DMS153 treated with DMSO at 0.1 percent for 48 hours (cell line): ENCODE measurements around the gene DPH2.

ENCODE experiments used
- DNase-seq: peaks from one replicate; lab custom pipeline; 2025; ENCODE audit not compliant: unreplicated experiment; lab: John Stamatoyannopoulos, UW

Gene DPH2

DNA sequence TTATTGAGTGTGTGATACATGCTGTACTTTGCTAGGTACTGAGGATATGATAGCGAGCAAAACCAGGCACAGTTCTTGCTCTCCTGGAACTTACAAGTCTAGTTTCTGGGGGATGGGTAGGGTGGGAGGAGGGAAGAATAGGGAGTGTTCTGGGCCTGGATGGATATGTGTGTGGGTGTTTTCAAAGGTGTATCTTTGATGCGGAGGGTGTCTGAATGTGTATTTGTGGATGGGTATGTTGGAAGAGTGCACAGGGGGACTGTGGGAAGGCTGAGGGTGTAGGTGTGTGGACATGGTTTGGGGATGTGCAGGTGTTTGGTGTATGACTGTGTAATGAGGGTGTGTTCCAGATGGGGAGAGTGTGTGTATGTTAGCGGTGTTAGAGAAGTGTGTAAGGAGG is 4.5 kb upstream of the DPH2 start:
- DNase-seq = no peak

- DNase-seq = no peak
Measured at GRCh38 chr1:43968348-43968948, 1.4 kb upstream of the DPH2 start.

DNA sequence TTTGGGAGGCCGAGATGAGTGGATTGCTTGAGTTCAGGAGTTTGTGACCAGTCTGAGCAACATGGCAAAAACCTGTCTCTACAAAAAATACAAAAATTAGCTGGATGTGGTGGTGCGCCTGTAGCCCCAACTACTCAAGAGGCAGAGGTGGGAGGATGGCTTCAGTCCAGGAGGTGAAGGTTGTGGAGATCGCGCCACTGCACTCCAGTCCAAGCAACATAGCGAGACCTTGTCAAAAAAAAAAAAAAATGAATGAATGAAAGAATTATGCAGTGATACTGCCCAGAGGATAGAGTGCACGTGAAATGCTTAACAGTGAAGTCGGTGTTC is 429 bp upstream of the DPH2 start:
- no peak for DNase-seq

- no peak for DNase-seq
Measured at GRCh38 chr1:43970502-43970901, 692 bp downstream of the DPH2 start.

- DNase-seq = no peak
Measured at GRCh38 chr1:43970911-43971310, 1.1 kb downstream of the DPH2 start.

GRCh38 chr1:43971336-43971980 is 1.6 kb downstream of the DPH2 start:
- DNase-seq = no peak

DNA sequence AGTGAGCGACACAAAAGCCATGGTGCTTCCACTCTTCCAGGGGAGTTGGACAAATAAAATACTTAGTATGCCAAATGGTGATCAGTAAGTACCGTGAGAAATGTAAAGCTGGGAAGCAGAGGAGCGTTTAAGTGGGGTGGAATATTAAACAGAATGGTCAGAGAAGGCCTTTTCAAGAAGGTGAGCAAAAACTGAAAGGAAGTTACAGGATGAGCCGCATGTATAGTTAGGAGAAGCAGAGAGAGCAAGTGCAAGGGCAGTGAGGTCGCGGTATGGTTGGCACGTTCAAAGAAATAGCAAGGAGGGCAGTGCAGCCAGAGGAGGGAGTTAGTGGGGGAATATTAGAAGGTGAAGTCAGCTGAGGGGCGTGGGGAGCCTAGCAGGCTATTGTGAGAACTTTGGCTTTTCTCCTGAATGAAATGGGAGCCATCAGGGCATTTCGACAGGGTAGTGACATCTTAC is 4.2 kb downstream of the DPH2 start:
- DNase-seq = no peak

DNA sequence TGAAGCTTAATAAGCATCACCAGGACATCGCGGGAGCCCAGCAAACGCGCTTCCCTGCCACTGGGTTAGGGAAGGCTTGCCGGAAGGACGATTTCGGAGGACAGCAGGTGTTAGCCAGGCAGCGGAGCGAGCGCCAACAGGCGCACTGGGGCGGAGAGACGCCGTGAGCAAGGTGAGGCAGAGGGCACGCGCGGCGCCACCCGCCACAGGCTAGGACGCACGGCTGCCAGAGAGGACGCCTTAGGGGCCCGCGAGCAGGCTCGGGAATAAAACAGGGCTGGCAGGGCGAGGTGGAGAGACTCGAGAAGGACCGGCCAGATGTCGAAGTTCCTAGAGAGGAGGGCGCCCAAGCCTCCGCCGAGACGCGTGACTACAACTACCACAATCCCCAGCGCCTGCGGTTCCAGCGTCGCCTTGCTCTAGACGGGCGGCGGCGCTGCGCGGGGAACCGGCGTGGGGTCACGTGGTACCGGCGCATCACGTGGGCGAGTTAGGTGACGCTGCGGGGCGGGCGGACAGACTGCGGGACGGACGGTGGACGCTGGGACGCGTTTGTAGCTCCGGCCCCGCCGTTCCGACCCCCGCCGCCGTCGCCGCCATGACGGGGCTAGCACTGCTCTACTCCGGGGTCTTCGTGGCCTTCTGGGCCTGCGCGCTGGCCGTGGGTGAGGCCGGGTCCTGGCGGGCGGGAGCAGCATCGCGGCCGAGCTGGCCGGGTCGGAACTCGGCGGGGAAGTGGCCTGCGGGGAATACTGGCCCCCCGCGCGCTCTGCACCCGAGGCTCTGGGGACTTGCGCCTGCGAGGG is 4.8 kb downstream of the DPH2 start, which contains the start of gene ATP6V0B:
TSS of gene ATP6V0B (plus strand) at position 518 of the 806 bp plus-strand sequence. CDS start at position 599, 81 bp downstream.
- peak; percentile 94 for DNase-seq

DNA sequence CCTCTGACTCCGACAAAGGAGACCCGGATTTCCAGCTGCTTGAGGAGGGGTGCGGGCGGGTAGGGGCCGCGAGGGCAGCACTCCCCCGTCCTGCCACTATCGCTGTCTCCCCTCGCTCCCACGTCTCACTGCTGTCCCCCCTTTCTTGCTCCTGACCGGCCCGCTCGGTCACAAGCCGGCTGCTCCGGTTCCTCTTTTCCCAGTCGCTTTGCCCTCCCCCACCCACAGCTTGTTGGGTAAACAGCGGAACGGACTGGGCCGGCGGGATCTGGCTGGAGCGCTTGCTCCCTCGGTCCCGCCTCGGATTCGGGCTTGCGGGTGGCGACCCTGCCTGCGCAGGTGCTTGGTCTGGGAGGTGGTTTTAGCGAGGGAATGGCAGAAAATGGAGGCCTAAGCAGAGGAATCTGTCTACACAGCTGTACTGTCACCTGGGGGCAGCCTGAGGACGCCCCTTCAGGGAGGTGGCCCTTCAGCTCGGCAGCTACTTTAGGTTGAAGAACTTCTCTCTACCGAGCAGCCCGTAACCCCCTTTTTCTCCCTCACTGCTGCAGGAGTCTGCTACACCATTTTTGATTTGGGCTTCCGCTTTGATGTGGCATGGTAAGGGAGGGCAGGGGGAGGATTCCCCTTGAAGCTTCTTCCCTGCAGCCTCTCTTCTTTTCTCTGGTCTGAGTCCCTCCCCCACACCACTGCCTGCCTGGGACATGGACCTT is 5.6 kb downstream of the DPH2 start:
- DNase-seq = no peak

DNA sequence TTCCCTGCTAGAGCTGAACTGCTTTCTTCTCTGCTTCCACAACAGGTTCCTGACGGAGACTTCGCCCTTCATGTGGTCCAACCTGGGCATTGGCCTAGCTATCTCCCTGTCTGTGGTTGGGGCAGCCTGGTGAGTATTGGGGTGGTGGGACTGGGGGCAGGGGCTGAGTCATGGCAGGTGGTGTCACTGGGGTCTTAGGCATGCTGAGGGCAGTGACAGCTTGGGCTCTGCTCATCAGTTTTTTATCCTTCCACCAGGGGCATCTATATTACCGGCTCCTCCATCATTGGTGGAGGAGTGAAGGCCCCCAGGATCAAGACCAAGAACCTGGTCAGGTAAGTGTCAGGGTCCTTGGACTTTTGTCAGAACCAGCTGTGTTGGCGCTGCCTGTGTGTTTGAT is 6.2 kb downstream of the DPH2 start:
- no peak for DNase-seq

- DNase-seq = no peak
Measured at GRCh38 chr1:43976890-43977289, 7.1 kb downstream of the DPH2 start.

- DNase-seq = no peak
Measured at GRCh38 chr1:43977376-43978263, 7.8 kb downstream of the DPH2 start.

GRCh38 chr1:43978264-43978550 is 8.4 kb downstream of the DPH2 start:
- no peak for DNase-seq

GRCh38 chr1:43978551-43979260 is 8.9 kb downstream of the DPH2 start, which contains the start of gene B4GALT2:
TSS of gene B4GALT2 (plus strand) at chr1:43979210. CDS start at chr1:43981161, 1,951 bp downstream.
- peak; percentile 19 for DNase-seq

- DNase-seq = no peak
Measured at GRCh38 chr1:43979261-43979527, 9.4 kb downstream of the DPH2 start.

DNA sequence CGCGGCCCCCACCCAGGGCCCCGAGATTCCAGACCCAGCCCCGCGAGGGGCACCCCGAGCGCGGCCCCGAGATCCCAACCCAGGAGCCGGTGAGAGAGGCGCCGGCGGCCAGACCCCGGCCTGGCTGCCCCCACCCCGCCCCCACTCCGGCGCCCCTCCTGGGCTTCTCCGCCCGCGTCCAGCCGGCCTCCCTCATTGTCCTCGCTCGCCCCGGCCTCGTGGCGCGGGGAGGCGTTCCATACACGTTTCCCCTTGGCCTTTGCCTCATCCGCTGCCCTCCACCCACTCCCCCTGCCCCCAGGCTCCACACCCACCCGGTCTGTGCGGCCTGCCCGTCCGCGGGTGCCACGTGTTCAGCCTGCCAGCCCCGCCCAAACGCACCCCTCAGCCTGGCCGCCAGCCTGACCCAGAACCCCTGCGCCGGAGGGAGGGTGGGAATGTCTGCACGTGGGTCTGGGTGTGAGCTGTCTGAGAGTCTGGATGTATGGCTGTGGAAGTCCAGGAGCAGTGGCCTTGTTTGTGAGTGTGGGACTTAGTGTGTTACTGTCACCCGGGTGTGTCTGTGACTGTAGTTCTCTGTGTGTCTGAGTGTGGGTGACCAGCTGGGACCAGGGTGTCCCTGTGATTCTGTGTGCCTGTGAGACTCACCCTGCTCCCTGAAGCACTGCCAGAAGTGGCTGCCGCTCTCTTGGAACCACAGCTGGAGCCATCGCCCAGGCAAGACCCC is 9.9 kb downstream of the DPH2 start:
- no peak for DNase-seq

DNA sequence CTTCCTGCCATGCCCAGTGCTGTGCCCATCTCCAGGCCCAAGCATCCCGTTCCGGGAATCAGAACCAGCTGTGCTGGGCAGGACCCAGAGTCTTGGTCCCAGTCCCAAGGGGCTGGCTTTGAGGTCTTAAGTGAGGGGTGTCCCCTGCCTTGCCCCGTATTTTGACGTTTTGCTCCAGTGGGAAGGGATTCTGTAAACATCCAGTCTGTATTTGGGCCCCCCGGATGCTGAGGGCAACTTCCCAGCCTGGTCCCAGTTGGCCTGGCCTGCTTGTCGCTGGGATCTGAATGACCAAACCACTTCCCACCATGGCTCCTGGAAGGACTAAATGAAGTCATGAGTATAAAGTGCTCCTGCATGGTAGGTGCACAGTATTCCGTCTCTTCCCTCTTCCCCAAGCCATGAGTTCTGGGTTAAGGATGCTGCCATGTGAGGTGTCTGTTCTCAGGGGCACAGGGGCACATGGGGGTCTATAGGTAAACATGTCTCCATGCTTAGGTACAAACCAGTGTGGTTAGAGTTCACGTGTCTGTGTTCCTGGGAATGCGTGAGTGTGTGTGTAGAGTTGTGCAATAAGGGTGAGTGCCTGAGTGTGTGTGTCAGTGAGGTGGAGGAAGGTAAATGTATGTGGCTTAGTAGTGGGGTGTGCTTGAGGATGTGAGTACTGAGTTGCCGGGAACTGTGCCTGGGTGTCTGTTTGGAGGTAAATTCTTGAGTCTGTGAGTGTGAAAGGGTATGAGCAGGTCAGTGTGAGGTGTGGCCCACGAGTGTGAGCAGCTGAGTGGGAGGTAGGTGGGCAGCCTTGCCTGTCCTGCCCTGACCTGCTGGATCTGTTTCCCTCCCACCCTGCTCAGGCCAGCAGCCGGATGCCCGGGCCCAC is 10.7 kb downstream of the DPH2 start:
- no peak for DNase-seq

- DNase-seq = no peak
Measured at GRCh38 chr1:43981135-43981491, 11.3 kb downstream of the DPH2 start.

DNA sequence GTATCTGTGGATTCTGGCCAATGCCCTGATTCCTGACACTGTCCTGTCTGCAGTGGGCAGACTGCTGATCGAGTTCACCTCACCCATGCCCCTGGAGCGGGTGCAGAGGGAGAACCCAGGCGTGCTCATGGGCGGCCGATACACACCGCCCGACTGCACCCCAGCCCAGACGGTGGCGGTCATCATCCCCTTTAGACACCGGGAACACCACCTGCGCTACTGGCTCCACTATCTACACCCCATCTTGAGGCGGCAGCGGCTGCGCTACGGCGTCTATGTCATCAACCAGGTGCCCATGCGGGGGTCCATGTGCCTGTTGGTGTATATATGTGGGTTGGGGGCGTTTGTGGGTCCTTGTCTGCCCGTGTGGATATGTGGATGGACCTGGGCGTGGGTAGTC is 11.8 kb downstream of the DPH2 start:
- DNase-seq = no peak
